HG02798 (cell line): Measurements from ENCODE around the gene RIPPLY2.

ENCODE experiments used
- ATAC-seq: cut with Tn5 transposase; IDR thresholded peaks from one replicate; pipeline ENCODE4 v1.9.1; 2021; ENCODE audit warnings: mild to moderate bottlenecking; ENCODE audit not compliant: unreplicated experiment, poor library complexity

Gene RIPPLY2

DNA sequence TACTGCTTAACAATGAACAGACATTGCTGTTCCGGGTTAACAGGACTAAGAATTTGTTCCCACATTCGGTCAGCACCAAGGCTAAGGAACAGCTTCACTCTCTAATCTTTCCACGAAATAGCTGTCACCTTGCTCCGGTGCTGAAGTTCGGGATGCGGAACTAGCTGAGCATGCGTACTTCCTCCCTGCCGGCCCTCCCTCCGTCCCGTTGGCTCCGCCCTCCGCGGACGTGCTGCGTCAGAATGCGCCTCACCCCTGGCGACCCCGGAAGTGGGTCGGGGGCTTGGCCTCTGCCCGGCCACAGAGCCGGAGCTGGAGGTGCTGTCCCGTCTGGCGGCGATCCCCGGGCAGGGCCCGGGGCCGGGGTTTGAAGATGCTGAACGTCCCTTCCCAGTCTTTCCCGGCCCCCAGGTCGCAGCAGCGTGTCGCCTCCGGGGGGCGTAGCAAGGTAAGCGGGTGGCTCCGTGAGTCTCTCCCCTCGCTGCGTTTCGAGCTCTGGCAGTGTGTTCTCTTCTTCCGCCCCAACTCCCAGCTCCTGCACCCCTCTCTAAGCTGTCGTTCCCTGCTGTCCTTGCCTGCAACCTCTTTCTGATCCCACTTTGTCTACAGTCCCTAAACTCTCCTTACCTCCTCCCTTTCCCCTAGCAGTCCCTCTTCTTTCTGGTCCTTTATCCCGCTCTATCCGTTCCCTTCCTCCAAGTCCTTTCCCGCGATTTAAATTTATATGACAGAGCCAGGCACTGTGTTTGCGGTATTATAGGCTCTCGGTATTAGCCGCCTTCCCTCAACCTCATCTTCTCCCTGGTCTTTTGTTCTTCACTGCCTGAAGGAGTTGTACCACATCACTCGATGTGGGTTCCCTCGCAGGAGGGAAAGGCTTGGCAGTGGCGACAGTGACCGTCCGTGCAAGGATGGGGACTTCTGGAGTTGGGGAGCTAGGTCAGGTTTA, 6.5 kb downstream of the RIPPLY2 start, which contains the start of gene CYB5R4:
Gene CYB5R4 (plus strand): TSS at position 280 of the 949 bp plus-strand sequence. CDS start 94 bp downstream, at position 374.
- ATAC-seq: peak; percentile 99

DNA sequence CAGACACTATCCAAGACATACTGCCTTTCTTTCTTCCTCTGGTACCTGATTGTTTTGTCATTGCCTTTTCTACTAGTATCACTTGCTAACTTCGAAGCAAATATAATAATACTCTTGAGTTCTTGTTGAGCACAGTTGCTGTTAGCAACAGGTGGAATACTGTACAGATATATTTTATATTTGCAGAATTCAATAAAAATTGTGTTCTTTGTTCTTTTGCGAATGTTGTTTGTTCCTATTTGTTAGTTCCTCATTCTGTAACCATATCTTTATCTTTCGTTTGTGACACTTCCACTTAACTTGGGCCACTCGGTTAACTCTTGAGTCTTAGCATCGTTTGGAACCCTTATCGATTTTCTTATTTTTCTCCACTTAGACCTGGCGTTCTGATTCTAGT, 7.2 kb downstream of the RIPPLY2 start:
- no peak for ATAC-seq

DNA sequence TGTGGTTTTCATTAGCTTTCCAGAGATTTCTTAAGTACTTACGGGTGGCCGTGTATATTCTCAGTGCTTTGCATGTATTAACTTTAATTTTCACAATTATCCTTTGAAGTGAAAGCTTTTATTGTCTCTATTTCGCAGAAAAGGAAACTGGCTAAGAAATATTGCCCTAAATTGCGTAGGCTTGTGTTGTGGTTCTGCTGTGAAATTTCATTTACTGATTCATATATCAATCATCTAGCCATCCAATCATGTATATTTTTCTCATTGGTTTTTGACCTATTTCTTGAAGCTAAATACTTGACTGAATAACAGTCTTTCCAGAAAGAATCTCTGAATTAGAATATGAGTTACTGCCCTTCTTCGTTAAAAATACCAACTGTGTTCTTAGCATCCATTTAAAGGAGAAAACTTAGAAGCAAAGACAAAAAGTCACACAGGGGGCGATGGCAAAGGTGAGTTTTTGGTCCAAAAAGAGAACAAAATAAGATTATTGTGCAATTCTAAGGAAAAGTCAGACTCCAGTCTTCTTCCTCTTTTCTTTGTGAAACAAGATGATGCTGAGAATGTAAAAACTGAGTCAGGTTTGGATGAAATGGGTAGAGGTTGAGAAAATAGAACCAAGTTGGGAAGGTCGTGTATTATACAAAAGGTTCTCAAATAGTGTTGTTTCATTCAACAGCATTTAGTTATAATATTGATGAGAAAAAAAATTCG, 7.8 kb downstream of the RIPPLY2 start:
- ATAC-seq: no peak

DNA sequence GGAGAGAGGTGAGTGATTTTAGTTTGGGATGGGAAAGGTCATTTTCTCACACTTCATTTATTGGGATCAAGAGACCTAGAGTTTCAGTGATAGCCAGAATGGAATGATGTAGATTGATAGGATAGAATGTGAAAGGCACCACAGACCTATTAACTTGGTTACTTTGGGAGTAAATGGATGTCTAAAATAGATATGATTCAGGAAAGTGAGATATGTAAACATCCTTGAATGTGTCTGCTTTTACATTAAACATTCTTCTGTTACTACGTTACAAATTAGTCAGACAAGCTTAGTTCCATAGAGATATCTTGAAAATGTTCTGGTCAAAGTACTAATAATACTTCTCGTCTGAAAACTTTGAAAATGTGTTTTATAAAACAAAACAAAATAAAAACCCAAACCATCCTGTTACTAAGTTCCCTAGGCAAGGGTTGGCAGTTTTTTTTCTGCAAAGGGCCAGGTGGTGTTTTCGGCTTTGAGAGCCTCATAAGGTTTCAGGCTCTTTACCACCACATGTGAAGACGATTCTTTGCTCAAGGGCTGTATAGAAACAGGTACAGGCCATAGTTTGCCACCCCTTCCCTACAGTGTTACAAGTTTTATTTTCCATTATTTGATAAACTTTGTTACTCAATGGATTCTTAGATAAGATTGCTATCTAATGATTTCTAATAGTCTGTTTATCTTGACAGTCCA, 9.8 kb downstream of the RIPPLY2 start:
- ATAC-seq: no peak

DNA sequence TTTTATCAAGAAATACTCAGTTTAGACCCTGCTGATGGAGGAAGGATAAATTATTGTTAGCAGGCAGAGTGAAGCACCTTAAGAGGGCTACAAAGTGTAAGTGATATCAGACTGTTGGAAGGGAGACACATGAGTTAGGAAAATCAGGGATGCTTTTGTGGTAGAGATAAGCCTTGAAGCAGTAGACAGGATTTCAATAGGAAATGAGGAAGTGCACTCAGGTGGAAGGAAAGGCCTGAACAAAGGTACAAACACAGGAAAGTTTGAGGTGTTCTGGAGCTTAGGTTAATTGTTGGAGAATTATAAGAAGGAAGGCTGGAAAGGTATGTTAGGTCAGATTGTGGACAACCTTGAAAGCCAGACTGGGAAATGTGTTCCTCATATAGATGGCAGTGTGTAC, 13.9 kb downstream of the RIPPLY2 start:
- ATAC-seq: no peak

DNA sequence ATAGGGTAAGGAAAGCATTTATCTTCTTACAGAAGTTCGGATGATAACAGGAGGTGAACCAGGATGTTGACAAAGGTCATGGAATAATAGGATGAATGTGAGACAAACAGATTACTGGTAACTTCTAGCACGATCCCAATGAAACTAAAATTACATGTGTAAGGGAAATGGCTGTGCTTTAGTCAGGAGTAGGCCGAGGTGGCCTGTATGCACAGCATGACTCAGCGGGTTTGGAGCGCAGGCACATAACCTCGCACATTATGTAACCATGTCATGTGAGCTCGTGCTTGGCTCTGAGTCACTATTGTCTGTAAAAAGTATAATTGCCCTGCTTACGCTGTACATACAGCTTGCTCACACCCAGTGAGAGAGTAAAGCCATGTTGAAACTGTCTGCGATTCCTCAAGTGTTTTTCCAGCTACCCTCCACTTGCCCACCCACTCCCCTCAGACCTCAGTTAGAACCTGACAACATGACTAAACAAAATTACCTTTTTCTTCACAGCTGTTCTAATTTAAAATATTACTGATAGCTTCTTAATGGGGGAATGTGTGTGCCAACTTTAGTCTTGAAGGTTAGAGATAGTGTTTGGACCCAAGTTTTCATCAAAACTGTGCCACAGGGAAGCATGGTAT, 14.5 kb downstream of the RIPPLY2 start:
- ATAC-seq: no peak

DNA sequence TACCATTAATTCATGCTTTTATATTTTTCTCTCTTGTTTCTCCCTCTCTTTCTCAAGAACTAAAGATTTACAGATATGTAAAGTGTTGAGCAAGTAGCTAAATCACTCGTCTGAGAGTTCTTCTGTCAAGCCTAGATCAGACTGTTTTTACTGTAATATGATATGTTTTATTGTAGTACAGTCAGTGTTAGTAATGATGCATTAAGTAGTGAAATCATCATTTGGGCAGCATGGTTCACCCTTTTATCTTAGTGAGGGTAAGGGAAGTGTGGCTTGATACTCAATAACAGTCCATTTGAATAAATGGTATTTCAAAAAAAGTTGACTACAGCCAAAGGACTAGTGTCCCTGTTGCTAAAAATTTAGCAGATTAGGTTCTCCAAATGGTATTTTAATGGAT, 15.5 kb downstream of the RIPPLY2 start:
- ATAC-seq: no peak

DNA sequence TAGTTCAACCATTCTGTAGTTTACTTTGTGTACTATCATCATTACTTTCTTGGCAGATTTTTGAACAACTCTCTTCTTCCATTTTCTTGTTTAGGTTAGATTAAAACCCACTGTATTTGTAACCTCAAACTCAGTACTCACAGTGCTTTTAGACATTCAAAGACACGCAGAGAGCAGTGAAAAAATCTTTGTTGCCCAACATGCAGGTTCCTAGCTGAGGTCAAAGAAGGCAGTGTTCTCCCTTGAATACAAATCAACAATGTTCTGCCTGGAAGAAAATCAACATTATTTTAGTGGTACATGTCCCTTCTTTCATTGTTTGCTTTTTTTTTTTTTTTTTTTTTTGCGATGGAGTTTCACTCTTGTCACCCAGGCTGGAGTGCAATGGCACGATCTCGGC, 17.5 kb downstream of the RIPPLY2 start:
- no peak for ATAC-seq

DNA sequence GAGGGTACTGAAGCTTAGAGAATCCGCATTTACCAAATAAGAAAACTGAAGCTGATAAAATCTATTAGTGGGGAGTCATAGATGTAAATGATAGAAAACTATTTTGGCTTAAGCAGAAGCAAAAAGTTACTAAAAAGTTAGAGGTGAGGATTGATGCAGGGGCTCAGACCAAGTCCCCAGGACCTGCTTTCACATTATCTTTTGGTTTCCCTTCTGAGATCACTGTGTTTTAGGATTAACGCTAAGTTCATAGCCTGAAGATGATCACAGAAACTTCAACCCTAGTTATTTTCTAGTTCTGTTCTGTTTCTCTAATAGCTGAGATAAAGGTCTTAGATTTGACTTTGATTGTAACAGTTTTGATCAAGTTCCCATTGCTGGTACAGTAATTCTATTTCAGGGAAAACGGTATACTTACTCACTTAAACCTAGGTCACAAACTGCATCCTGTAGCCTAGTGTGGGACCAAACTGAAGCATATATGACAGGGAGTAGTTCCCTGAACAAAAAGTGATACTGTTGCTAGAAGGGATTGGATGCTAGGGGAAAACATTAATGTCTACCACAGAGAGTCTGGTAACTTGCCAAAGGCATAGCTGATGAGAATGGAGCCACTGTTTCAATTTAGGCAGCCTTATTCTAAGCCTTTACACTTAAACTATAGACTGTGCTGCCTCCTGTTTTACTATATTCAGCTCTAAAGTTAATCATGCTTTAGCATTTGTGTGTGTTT, 19.4 kb downstream of the RIPPLY2 start:
- no peak for ATAC-seq

DNA sequence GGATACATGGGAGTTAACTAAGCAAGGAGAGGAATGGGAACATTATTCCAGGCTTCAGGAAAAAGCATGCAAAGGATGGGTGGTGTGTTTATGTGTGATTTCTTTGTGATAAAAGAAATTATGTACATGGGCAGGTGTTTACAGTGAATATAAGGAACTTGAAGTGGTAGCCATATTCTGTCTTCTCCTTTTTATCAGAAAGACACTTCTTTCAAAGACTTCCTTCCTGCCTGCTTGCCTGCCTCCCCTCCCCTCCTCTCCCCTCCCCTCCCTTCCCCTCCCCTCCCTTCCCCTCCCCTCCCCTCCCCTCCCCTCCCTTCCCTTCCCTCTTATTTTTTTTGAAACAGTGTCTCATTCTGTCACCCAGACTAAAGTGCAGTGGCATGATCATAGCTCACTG, 20.7 kb downstream of the RIPPLY2 start:
- ATAC-seq: no peak

DNA sequence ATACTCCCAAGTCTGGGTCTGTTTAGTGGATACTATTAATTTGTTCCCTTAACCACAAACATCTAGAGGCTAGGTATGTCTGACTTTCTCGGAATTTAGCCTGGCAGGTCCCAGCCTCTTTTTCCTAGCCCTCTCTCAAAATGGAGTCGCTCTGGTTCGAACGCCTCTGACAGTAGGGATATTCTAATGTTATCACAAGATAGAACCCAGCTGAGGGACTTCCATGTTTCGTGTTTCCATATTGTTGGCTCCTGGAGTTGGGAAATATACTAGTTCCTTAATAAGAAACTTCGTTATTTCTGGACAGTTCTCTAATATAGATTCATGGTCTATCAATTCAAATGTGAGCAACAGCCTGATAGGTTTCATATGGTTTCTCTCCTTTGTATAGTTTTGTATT, 22.7 kb downstream of the RIPPLY2 start:
- ATAC-seq: no peak

DNA sequence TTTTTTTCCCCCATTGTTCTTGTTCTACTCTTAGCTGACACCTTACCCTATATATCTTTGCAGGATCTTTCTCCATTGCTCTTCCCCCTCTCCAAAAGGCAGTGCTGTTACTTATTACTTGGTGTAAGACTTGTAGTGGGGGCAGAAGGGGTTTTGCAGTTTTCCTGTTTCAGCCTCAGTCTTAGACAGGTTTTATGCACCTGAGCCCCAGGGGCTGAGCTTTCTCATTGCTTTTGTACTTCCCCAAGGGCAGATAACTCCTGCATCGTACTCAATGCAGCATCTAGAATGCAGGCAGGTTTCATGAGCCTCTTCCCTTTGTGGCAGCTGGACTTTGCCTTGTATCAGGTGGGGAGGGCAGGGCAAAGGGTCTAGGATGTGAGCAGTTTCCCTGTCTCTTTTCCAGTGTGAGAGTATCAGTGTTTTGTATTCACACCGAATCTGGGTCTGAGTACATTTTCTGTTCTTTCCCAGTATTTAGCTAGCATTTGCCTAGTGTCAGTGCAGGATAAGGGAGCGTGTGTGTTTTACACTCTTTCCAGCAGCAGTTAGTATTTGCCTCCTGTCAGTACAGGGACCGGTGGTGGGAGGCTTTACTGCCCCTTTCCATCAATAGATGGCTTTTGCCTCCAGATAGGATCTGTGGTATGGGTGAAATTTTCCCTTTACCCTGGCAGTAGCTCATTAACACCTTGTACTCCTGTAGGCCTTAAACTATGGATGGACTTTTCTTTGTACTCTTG, 25.9 kb downstream of the RIPPLY2 start:
- ATAC-seq: no peak

DNA sequence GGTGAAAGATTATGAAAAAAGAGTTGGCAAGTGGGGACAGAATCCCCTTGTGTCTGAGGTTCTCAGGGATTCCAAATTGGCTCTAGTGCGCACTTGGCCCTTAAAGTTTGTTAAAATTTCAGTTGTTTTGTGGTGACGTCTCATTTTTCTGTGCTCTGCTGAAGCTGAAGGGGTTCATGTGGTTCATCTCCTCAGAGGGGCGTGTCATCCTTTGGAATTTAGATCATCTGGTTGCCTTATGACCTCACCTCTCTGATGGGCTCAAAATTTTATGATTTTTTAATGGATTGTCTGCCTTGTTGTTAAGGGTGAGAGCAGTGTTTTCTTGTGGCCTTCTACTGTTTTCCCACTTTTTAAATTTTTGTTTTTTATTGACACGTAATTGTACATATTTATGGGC, 26.6 kb downstream of the RIPPLY2 start:
- ATAC-seq: no peak

DNA sequence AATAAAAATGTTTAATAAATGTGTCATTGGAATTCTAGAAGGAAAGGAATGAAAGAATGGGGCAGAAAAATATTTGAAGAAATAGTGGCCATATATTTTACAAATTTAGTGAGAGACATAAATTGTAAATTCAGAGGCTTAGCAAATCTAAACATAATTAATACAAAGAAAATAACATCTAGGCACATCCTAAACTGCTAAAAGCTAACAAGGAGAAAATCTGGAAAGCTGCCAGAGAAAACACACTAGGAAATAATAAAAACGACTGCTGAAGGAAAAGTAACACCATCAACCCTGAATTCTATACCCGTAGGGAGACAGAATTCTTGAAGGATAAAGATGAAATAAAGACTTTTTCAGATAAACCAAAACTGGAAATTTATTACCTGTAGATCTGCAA, 30.1 kb downstream of the RIPPLY2 start:
- no peak for ATAC-seq

DNA sequence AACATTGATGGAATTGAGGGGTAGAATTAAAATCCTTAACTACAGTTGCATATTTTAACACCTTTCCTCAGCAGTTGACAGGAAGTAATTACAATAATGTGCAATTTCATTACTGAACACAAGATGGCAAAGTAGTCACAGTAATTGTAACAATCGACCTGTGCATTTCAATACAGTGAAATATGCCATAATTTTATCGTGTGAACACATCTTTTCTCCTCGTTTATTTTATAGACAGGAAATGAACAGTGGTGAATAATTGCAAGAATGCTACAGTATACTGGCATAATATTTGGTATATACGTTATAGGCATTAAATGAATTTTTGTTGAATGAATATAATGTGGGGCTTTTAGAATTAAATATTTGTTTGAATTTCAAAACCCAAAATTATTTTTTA, 31.4 kb downstream of the RIPPLY2 start:
- peak; percentile 85 for ATAC-seq

DNA sequence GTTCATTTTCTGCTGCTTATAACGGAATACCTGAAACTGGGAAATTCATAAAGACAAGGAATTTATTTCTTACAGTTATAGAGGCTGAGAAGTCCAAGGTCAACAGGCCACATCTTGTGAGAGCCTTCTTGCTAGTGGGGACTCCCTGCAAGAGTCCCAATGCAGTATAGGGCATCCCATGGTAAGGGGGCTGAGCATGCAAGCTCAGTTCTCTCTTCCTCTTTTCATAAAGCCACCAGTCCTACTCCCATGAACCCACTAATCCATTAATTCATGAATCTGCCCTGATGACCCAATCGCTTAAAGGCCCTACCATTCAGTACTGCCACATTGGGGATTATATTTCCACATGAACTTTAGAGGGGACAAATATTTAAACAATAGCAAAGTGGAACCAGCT, 32.8 kb downstream of the RIPPLY2 start:
- ATAC-seq: no peak

DNA sequence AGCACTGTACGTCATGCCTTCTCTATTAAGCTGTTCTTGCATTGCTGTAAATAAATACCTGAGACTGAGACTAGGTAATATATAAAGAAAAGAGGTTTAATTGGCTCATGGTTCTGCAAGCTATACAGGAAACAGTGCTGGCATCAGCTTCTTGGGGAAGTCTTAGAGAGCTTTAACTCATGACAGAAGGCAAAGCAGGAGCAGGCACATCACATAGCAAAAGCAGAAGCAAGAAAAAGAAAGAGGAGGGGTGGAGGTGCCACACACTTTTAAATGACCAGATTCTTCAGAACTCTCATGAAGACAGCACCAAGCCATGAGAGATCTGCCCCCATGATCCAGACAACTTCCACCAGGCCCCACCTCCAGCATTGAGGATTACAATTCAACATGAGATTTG, 36.5 kb downstream of the RIPPLY2 start:
- ATAC-seq: no peak

DNA sequence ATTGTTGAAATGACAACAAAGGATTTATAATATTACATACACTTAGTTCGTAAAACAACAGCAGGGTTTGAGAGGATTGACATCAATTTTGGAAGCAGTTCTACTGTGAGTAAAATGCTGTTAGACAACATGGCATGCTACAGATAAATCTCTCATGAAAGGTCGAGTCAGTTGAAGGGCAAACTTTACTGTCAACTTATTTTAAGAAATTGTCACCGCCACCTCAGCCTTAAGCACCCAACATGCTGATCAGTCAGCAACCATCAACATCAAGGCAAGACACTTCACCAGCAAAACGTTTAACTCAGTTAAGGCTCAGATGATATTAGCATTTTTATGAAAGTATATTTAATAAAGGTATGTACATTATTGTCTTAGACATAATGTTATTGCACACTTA, 37.4 kb downstream of the RIPPLY2 start:
- ATAC-seq: no peak

DNA sequence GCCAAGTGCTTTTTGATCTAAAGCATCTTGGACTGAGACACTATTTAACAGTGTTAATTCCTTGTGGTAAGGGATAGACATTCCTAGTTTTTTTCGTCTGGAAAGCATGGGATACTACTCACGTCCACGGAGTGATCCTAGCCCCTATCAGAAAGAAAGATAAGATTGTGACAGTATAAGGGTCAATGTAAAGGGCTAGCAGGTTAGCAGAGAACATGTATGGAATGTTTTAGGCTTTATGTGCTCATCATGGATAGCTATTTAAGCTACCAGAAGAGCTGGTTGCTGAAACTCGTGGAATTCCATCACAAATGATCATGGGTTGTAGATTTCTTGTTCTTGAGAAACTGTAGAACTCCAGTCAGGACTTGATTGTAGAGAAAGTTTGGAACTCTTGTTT, 38.4 kb downstream of the RIPPLY2 start:
- ATAC-seq: no peak
